PFSK-1 (cell line): ENCODE measurements around the gene HNRNPLL.

Experiments
- FOXP2 ChIP-seq: optimal IDR thresholded peaks from 2 replicates; pipeline ENCODE3; 2011; ENCODE audit warnings: borderline replicate concordance, control low read depth, inconsistent platforms; ENCODE audit not compliant: insufficient read depth; ENCODE audit errors: extremely low read length, extremely low read depth
- POLR2AphosphoS5 ChIP-seq: IDR thresholded peaks from 2 replicates; pipeline ENCODE4 v1.6.1; 2012; ENCODE audit warnings: low read depth, mild to moderate bottlenecking, control low read depth, low read length, moderate library complexity
- REST ChIP-seq, 2 experiments: IDR thresholded peaks; 2 replicates each; pipeline versions ENCODE4 v1.6.1 to v1.8.0; 2011 to 2012; ENCODE audit warnings: low read depth in 2 of 2, low read length in 2 of 2, control low read depth in 1 of 2, inconsistent platforms in 1 of 2, mild to moderate bottlenecking in 1 of 2, moderate library complexity in 1 of 2; ENCODE audit not compliant: insufficient read depth in 1 of 2
- SIN3A ChIP-seq: IDR thresholded peaks from 2 replicates; pipeline ENCODE4 v1.6.1; 2012; ENCODE audit warnings: mild to moderate bottlenecking, low read length, moderate library complexity, borderline replicate concordance; ENCODE audit not compliant: insufficient read depth
- TAF1 ChIP-seq: IDR thresholded peaks from 2 replicates; pipeline ENCODE4 v1.6.1; 2012; ENCODE audit warnings: low read length, control low read depth, borderline replicate concordance; ENCODE audit not compliant: insufficient read depth

The HNRNPLL gene

GRCh38 chr2:38599706-38600105, 3.0 kb downstream of the HNRNPLL start:
- no peak for TF ChIP-seq FOXP2
- TF ChIP-seq REST (IDR thresholded peaks at IDR 0.05; ENCODE audit: insufficient read depth in 1 of 2, low read depth in 2 of 2, low read length in 2 of 2): no peak
- TF ChIP-seq TAF1: no peak
- no peak for TF ChIP-seq POLR2AphosphoS5
- no peak for TF ChIP-seq SIN3A

GRCh38 chr2:38598991-38599295, 3.8 kb downstream of the HNRNPLL start:
- no peak for TF ChIP-seq SIN3A
- no peak for TF ChIP-seq TAF1
- TF ChIP-seq FOXP2: no peak
- TF ChIP-seq REST (IDR thresholded peaks at IDR 0.05; ENCODE audit: insufficient read depth in 1 of 2, low read depth in 2 of 2, low read length in 2 of 2): no peak
- no peak for TF ChIP-seq POLR2AphosphoS5

- no peak for TF ChIP-seq REST (IDR thresholded peaks at IDR 0.05; ENCODE audit: insufficient read depth in 1 of 2, low read depth in 2 of 2, low read length in 2 of 2)
- TF ChIP-seq POLR2AphosphoS5: no peak
- no peak for TF ChIP-seq TAF1
- no peak for TF ChIP-seq FOXP2
- no peak for TF ChIP-seq SIN3A
These were observed 4.3 kb downstream of the HNRNPLL start for GRCh38 chr2:38598200-38598990.

GRCh38 chr2:38597115-38597514, 5.6 kb downstream of the HNRNPLL start:
- TF ChIP-seq SIN3A (no peak), FOXP2 (no peak), POLR2AphosphoS5 (no peak), TAF1 (no peak), REST (IDR thresholded peaks at IDR 0.05; ENCODE audit: insufficient read depth in 1 of 2, low read depth in 2 of 2, low read length in 2 of 2) (no peak)

GRCh38 chr2:38596229-38596628, 6.5 kb downstream of the HNRNPLL start:
- TF ChIP-seq TAF1 (no peak), SIN3A (no peak), FOXP2 (no peak)
